Muscle of arm (tissue), 12 donors: ENCODE results near the gene SCTR. TPM values are rescaled to one million over a fixed set of nuclear protein-coding genes. Genes with fewer than 3 reads are reported as not detected.

ENCODE experiments used
- DNase-seq: peaks from one replicate; pipeline ENCODE4 v3.0.0-alpha.2; 2013
- polyA plus RNA-seq, 12 donors: library from polyadenylated mRNA; unstranded; fragments of 120-200 nt; gene quantifications; one replicate each; pipeline ENCODE4 v1.2.1, GENCODE V29; 2013; ENCODE audit not compliant: insufficient read length in 12 of 12

SCTR gene
- polyA plus RNA-seq, 12 donors, result 0.60 to 2.9 (median 1.5) TPM; not detected in 3

GRCh38 chr2:119475225-119475856 is 48.9 kb downstream of the SCTR start:
- no peak for DNase-seq

- no peak for DNase-seq
Measured at GRCh38 chr2:119474371-119475224, 49.7 kb downstream of the SCTR start.

- no peak for DNase-seq
Measured at GRCh38 chr2:119473621-119474370, 50.5 kb downstream of the SCTR start.

GRCh38 chr2:119472749-119473148 is 51.5 kb downstream of the SCTR start:
- no peak for DNase-seq

- DNase-seq, result no peak
Measured at GRCh38 chr2:119469661-119470297, 54.5 kb downstream of the SCTR start.

GRCh38 chr2:119469131-119469530 is 55.2 kb downstream of the SCTR start:
- DNase-seq, result no peak

GRCh38 chr2:119468154-119468955 is 55.9 kb downstream of the SCTR start:
- DNase-seq, result no peak

- DNase-seq, result no peak
Measured at GRCh38 chr2:119466373-119466772, 57.9 kb downstream of the SCTR start.

GRCh38 chr2:119465687-119466086 is 58.6 kb downstream of the SCTR start:
- no peak for DNase-seq

- DNase-seq, result no peak
Measured at GRCh38 chr2:119464981-119465380, 59.3 kb downstream of the SCTR start.

- DNase-seq, result no peak
Measured at GRCh38 chr2:119463990-119464389, 60.3 kb downstream of the SCTR start.

- no peak for DNase-seq
Measured at GRCh38 chr2:119463136-119463535, 61.1 kb downstream of the SCTR start.

GRCh38 chr2:119462574-119462973 is 61.7 kb downstream of the SCTR start:
- no peak for DNase-seq

- DNase-seq, result no peak
Measured at GRCh38 chr2:119461811-119462210, 62.5 kb downstream of the SCTR start.

- no peak for DNase-seq
Measured at GRCh38 chr2:119460076-119460475, 64.2 kb downstream of the SCTR start.

GRCh38 chr2:119455066-119455718 is 69.1 kb downstream of the SCTR start:
- DNase-seq, result no peak

- no peak for DNase-seq
Measured at GRCh38 chr2:119453972-119454593, 70.2 kb downstream of the SCTR start.

- no peak for DNase-seq
Measured at GRCh38 chr2:119451336-119452050, 72.8 kb downstream of the SCTR start.

GRCh38 chr2:119449521-119449920 is 74.8 kb downstream of the SCTR start:
- no peak for DNase-seq
